Measurements from ENCODE around the gene TTC34.

DNA sequence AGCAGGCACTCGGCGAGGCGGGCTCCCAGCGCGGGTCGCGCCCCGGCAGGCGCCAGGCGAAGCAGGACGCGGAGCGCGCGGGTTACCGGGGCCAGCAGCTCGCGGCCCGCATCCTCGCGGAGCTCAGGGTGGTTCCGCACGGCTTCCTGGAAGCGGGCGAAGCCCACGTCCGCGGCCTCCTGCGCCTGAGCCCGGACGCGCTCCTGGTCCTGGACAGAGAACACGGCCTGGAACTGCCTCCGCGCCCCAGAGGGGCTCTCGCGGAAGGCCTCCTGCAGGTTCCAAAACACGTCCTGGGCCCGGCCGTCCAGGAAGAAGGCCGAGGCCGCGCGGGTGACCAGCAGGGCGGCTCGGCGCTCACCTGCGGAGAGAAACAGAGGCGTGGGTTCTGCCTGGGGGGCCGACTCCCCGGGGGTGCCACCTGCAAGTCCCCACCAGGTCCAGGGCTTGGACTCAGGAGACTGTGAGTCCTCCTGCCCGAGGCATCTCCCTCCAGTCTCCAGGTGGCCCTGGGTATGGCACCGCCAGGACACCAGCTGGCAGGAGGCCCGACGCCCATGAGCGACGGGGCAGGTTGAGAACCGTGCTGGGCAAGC is 11.4 kb downstream of the TTC34 start:
- no peak for TF ChIP-seq EZH2 (IDR thresholded peaks at IDR 0.05; ENCODE audit: insufficient read depth, poor library complexity, severe bottlenecking)
- no peak for TF ChIP-seq EZH2phosphoT487 (IDR thresholded peaks at IDR 0.05; ENCODE audit: insufficient read depth, low read depth)

Data from GM23248 (cell line).